Vagina (tissue), 2 donors: Measurements from ENCODE around the gene PIK3R3.

Source experiments
- POLR2A ChIP-seq, 2 donors: fragments of 450-650 bp; IDR thresholded peaks; one replicate each; pipeline ENCODE4 v1.6.1; 2017; ENCODE audit warnings: antibody characterized with exemption in 2 of 2, mild to moderate bottlenecking in 2 of 2, moderate library complexity in 2 of 2
- POLR2AphosphoS5 ChIP-seq, 2 donors: sonication (generic); formaldehyde crosslinking; IDR thresholded peaks; one replicate each; pipeline ENCODE4 v1.9.0; 2017; ENCODE audit warnings: antibody characterized with exemption in 2 of 2, mild to moderate bottlenecking in 2 of 2, low read depth in 1 of 2; ENCODE audit not compliant: insufficient read depth in 1 of 2

DNA sequence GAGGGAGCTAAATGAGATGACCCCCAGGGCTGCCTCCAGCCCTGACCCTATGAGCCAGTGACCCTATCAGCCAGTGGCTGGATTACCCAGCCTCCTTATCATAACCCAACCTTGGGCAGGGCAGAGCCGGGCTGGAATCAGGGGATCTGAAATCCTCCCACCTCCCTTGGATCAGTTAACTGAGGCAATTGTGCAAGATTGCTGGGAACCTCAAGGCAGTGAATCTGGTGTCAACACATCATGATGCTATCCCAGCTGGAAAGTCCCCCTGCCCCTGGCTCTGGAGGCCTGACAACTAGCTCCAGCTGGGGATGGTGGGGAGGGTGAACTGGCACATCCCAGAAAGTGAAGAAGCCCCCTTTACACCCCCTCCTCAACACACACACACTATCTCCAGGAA lies 36.0 kb upstream of the PIK3R3 start:
- no peak for TF ChIP-seq POLR2A (IDR thresholded peaks at IDR 0.05)
- no peak for TF ChIP-seq POLR2AphosphoS5 (IDR thresholded peaks at IDR 0.05; ENCODE audit: insufficient read depth in 1 of 2, low read depth in 1 of 2)
